Liver (tissue), 9 donors: ENCODE measurements around the gene GSTP1. TPM values are rescaled to one million over a fixed set of nuclear protein-coding genes. Genes with fewer than 3 reads are reported as not detected.
A peak's percentile ranks its signal among the peaks of the same experiment; 100 is the strongest.

ENCODE experiments used
- DNase-seq: peaks from one replicate; pipeline ENCODE4 v3.0.0-alpha.2; 2017; ENCODE audit warnings: low spot score
- H3K27ac ChIP-seq, 2 donors: one replicate each; pipeline ENCODE4 v1.7.0; 2013; ENCODE audit warnings: inconsistent platforms in 2 of 2, low read length in 2 of 2, control low read depth in 1 of 2, low read depth in 1 of 2, mild to moderate bottlenecking in 1 of 2
- H3K27me3 ChIP-seq, 4 donors: one replicate each; pipeline versions ENCODE4 v1.6.1 to v1.7.0; 2013; ENCODE audit warnings: low read length in 3 of 4, inconsistent platforms in 1 of 4, mild to moderate bottlenecking in 1 of 4, moderate library complexity in 1 of 4; ENCODE audit not compliant: control insufficient read depth in 4 of 4, insufficient read depth in 4 of 4
- H3K36me3 ChIP-seq, 4 donors: one replicate each; pipeline versions ENCODE4 v1.6.1 to v1.7.0; 2013; ENCODE audit warnings: low read length in 3 of 4, mild to moderate bottlenecking in 3 of 4, low read depth in 1 of 4, moderate library complexity in 1 of 4; ENCODE audit not compliant: control insufficient read depth in 4 of 4, insufficient read depth in 3 of 4
- H3K4me1 ChIP-seq, 4 donors: one replicate each; pipeline versions ENCODE4 v1.6.1 to v1.7.0; 2013; ENCODE audit warnings: low read length in 3 of 4, mild to moderate bottlenecking in 3 of 4, moderate library complexity in 1 of 4; ENCODE audit not compliant: control insufficient read depth in 4 of 4, insufficient read depth in 4 of 4
- H3K4me3 ChIP-seq, 3 donors: one replicate each; pipeline versions ENCODE4 v1.6.1 to v1.7.0; 2013; ENCODE audit warnings: low read length in 3 of 3, control low read depth in 1 of 3, low read depth in 1 of 3, mild to moderate bottlenecking in 1 of 3
- H3K9ac ChIP-seq, 2 donors: one replicate each; pipeline ENCODE4 v1.7.0; 2013; ENCODE audit warnings: low read length in 2 of 2, mild to moderate bottlenecking in 2 of 2, moderate library complexity in 2 of 2, control low read depth in 1 of 2, low read depth in 1 of 2
- H3K9me3 ChIP-seq, 4 donors: one replicate each; pipeline versions ENCODE4 v1.6.1 to v1.7.0; 2013; ENCODE audit warnings: low read length in 3 of 4; ENCODE audit not compliant: control insufficient read depth in 4 of 4
- EGR1 ChIP-seq, 2 donors: IDR thresholded peaks; 2 replicates each; pipeline ENCODE4 v1.6.1; 2016 to 2018; ENCODE audit warnings: antibody characterized with exemption in 2 of 2, low read depth in 2 of 2
- GABPA ChIP-seq, 2 donors: IDR thresholded peaks in 1 of 2; conservative IDR thresholded peaks in 1 of 2; 2 replicates each; pipeline ENCODE4 v1.6.1; 2016; ENCODE audit warnings: antibody characterized with exemption in 2 of 2, mild to moderate bottlenecking in 1 of 2, moderate library complexity in 1 of 2
- HNF4A ChIP-seq, 2 donors: conservative IDR thresholded peaks; 2 replicates each; pipeline ENCODE4 v1.6.1; 2016; ENCODE audit warnings: antibody characterized with exemption in 2 of 2, mild to moderate bottlenecking in 2 of 2
- HNF4G ChIP-seq: IDR thresholded peaks from 2 replicates; pipeline ENCODE4 v1.6.1; 2016; ENCODE audit warnings: antibody characterized with exemption
- RAD21 ChIP-seq, 2 donors: IDR thresholded peaks; 2 replicates each; pipeline ENCODE4 v1.6.1; 2016; ENCODE audit warnings: antibody characterized with exemption in 2 of 2, mild to moderate bottlenecking in 2 of 2
- RXRA ChIP-seq, 2 donors: IDR thresholded peaks; 2 replicates each; pipeline ENCODE4 v1.6.1; 2017 to 2018; ENCODE audit warnings: antibody characterized with exemption in 2 of 2, mild to moderate bottlenecking in 1 of 2
- SP1 ChIP-seq: IDR thresholded peaks from 2 replicates; pipeline ENCODE4 v1.6.1; 2018; ENCODE audit warnings: antibody characterized with exemption, mild to moderate bottlenecking
- TAF1 ChIP-seq: conservative IDR thresholded peaks from 2 replicates; pipeline ENCODE4 v1.6.1; 2016; ENCODE audit warnings: antibody characterized with exemption, mild to moderate bottlenecking
- YY1 ChIP-seq: IDR thresholded peaks from 2 replicates; pipeline ENCODE4 v1.6.1; 2016; ENCODE audit warnings: antibody characterized with exemption, mild to moderate bottlenecking
- WGBS: extraction: QIAGEN DNeasy Blood & Tissue Kit; methylation state at CpG from one replicate; pipeline ENCODE4 v1.1.7; 2013; 5-methylcytosine and 5-hydroxymethylcytosine counted together
- polyA plus RNA-seq, 2 donors: library from polyadenylated mRNA; stranded (reverse) in 1 of 2; unstranded in 1 of 2; fragments of 200-250 nt in 1 of 2; fragments of >200 nt in 1 of 2; fragmentation: Nextera tagmentation in 1 of 2; extraction: Ambion mirVana in 1 of 2; gene quantifications; one replicate each; pipeline versions ENCODE4 v1.2.1 to v1.2.3, GENCODE V29; 2013 to 2015
- total RNA-seq, 2 donors: library from RNA; depleted of rRNA; stranded (reverse); fragments of >200 nt; gene quantifications; one replicate each; pipeline ENCODE4 v1.2.3, GENCODE V29; 2014
- TF ChIP-seq, protein P1 (sequence below): IDR thresholded peaks from 2 replicates; pipeline ENCODE4 v1.6.1; 2016; ENCODE audit warnings: antibody characterized with exemption, mild to moderate bottlenecking
- TF ChIP-seq, protein P2 (sequence below): IDR thresholded peaks from 2 replicates; pipeline ENCODE4 v1.6.1; 2016; ENCODE audit warnings: antibody characterized with exemption
- TF ChIP-seq, protein P3 (sequence below): IDR thresholded peaks from 2 replicates; pipeline ENCODE4 v1.6.1; 2016; ENCODE audit warnings: antibody characterized with exemption
- donor health status: healthy.
- donor health status: healthy.
- donor health status: healthy.
- donor health status: healthy.
- donor health status: healthy.

Gene GSTP1
- total and polyA plus RNA-seq, 4 donors: 25.6 to 228 (median 44.8) TPM

DNA sequence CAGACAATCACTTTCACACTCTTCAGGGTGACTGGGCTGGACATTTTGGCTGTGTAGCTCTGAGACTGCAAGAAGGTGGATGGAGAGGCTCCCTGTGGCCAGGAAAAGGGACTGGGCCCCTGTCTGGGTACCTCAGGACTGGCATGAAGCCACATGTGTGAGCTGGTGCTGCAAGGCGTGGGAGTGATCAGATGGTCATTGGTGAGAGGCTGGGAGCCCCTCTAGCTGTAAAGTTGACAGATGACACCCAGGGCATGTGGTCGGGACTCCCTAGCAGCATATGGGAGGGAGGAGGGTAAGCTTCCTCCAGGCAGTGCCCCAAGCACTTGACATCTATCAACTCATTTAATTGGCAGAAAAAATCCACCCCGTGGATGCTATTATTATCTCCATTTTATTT is 41.4 kb upstream of the GSTP1 start:
- no peak overlapping the region for H3K4me3 ChIP-seq
- H3K9ac ChIP-seq: no peak overlapping the region
- no peaks in the 10 kb centered on the region for H3K36me3 ChIP-seq
- no peaks in the 10 kb centered on the region for H3K27me3 ChIP-seq
- peaks cover 6 to 9% (median 7%) of the 10 kb centered on the region in 4 donors for H3K4me1 ChIP-seq
- WGBS: 85% methylated on average over 3 of the region's 3 CpGs
- no peak for DNase-seq
- no peaks in the 10 kb centered on the region for H3K9me3 ChIP-seq
- no peak for TF ChIP-seq GABPA (IDR thresholded peaks at IDR 0.05 in 1 of 2, conservative IDR thresholded peaks at IDR 0.05 in 1 of 2)
- TF ChIP-seq RXRA (IDR thresholded peaks at IDR 0.05): no peak
- TF ChIP-seq TAF1: no peak
- no peak for TF ChIP-seq EGR1 (IDR thresholded peaks at IDR 0.05; ENCODE audit: low read depth in 2 of 2)
- TF ChIP-seq, protein P1, sequence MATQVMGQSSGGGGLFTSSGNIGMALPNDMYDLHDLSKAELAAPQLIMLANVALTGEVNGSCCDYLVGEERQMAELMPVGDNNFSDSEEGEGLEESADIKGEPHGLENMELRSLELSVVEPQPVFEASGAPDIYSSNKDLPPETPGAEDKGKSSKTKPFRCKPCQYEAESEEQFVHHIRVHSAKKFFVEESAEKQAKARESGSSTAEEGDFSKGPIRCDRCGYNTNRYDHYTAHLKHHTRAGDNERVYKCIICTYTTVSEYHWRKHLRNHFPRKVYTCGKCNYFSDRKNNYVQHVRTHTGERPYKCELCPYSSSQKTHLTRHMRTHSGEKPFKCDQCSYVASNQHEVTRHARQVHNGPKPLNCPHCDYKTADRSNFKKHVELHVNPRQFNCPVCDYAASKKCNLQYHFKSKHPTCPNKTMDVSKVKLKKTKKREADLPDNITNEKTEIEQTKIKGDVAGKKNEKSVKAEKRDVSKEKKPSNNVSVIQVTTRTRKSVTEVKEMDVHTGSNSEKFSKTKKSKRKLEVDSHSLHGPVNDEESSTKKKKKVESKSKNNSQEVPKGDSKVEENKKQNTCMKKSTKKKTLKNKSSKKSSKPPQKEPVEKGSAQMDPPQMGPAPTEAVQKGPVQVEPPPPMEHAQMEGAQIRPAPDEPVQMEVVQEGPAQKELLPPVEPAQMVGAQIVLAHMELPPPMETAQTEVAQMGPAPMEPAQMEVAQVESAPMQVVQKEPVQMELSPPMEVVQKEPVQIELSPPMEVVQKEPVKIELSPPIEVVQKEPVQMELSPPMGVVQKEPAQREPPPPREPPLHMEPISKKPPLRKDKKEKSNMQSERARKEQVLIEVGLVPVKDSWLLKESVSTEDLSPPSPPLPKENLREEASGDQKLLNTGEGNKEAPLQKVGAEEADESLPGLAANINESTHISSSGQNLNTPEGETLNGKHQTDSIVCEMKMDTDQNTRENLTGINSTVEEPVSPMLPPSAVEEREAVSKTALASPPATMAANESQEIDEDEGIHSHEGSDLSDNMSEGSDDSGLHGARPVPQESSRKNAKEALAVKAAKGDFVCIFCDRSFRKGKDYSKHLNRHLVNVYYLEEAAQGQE: no peak
- TF ChIP-seq HNF4G: no peak
- no peak for TF ChIP-seq SP1
- no peak for TF ChIP-seq YY1
- no peak overlapping the region for H3K27ac ChIP-seq

DNA sequence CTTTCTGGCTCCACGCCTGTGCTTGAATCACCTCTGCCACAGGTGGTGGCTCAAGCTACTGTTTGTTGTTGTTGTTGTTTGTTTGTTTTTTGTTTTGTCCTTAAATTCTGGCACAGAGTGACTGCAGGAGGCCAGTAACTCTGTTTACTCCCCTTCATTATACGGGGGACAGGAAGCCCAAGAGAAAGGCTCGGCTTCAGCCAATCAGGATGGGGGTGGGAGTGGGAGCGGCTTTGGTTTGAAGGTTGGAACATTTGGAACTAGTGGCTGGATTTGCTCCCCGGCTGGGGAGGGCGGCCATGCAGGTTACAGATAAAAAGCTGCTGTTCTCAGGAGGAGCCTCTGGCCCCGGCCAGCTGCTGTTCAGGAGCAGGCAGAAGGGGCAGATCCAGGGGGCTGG is 40.6 kb upstream of the GSTP1 start:
- WGBS: 70% methylated on average over 7 of the region's 7 CpGs
- no peak for DNase-seq
- no peak overlapping the region for H3K9ac ChIP-seq

DNA sequence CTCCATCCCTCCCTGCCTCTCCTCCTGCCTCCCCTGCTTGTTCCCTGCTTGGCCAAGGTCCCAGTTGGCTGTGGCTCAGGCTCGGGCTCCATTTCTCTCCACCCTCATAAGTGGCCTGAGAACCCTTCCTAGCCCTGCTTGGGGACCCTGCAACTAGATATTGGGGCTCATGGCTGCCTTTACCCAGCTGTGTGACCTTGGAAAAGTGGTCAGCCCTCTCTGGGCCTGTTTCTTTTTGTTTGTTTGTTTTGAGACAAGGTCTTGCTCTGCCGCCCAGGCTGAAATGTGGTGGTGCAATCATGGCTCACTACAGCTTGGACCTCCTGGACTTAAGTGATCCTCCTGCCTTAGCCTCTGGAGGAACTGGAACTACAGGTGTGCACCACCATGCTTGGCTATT is 40.0 kb upstream of the GSTP1 start:
- Histone ChIP-seq H3K27me3 (no peaks in the 10 kb centered on the region), H3K27ac (no peak overlapping the region), H3K9ac (no peak overlapping the region), H3K9me3 (no peaks in the 10 kb centered on the region), H3K36me3 (no peaks in the 10 kb centered on the region), H3K4me3 (no peak overlapping the region), H3K4me1 (peaks cover 6 to 9% (median 7%) of the 10 kb centered on the region in 4 donors)
- DNase-seq: no peak
- WGBS: 74% methylated on average over 2 of the region's 2 CpGs
- TF ChIP-seq HNF4A (conservative IDR thresholded peaks at IDR 0.05): no peak
- no peak for TF ChIP-seq HNF4G
- no peak for TF ChIP-seq YY1
- TF ChIP-seq EGR1 (IDR thresholded peaks at IDR 0.05; ENCODE audit: low read depth in 2 of 2): no peak
- TF ChIP-seq, protein P2, sequence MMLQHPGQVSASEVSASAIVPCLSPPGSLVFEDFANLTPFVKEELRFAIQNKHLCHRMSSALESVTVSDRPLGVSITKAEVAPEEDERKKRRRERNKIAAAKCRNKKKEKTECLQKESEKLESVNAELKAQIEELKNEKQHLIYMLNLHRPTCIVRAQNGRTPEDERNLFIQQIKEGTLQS: no peak
- no peak for TF ChIP-seq GABPA (IDR thresholded peaks at IDR 0.05 in 1 of 2, conservative IDR thresholded peaks at IDR 0.05 in 1 of 2)
- TF ChIP-seq, protein P1: no peak
- no peak for TF ChIP-seq RXRA (IDR thresholded peaks at IDR 0.05)

More for the DNA sequence above, 40.6 kb upstream of the GSTP1 start:
- peaks cover 6 to 9% (median 7%) of the 10 kb centered on the region in 4 donors for H3K4me1 ChIP-seq
- H3K36me3 ChIP-seq: no peaks in the 10 kb centered on the region
- TF ChIP-seq GABPA (IDR thresholded peaks at IDR 0.05 in 1 of 2, conservative IDR thresholded peaks at IDR 0.05 in 1 of 2) (no peak), HNF4G (no peak), SP1 (peak; percentile 7), RAD21 (IDR thresholded peaks at IDR 0.05) (no peak)
- TF ChIP-seq, protein P3, sequence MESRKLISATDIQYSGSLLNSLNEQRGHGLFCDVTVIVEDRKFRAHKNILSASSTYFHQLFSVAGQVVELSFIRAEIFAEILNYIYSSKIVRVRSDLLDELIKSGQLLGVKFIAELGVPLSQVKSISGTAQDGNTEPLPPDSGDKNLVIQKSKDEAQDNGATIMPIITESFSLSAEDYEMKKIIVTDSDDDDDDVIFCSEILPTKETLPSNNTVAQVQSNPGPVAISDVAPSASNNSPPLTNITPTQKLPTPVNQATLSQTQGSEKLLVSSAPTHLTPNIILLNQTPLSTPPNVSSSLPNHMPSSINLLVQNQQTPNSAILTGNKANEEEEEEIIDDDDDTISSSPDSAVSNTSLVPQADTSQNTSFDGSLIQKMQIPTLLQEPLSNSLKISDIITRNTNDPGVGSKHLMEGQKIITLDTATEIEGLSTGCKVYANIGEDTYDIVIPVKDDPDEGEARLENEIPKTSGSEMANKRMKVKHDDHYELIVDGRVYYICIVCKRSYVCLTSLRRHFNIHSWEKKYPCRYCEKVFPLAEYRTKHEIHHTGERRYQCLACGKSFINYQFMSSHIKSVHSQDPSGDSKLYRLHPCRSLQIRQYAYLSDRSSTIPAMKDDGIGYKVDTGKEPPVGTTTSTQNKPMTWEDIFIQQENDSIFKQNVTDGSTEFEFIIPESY: no peak
- H3K4me3 ChIP-seq: no peak overlapping the region
- no peak overlapping the region for H3K27ac ChIP-seq
- no peaks in the 10 kb centered on the region for H3K27me3 ChIP-seq
- H3K9me3 ChIP-seq: no peaks in the 10 kb centered on the region
